Measurements from ENCODE around the gene PTCD3. TPM values are rescaled to one million over a fixed set of nuclear protein-coding genes. Genes with fewer than 3 reads are reported as not detected.

The PTCD3 gene
- total RNA-seq, 1 donor from 2014 or later = 156 TPM

DNA sequence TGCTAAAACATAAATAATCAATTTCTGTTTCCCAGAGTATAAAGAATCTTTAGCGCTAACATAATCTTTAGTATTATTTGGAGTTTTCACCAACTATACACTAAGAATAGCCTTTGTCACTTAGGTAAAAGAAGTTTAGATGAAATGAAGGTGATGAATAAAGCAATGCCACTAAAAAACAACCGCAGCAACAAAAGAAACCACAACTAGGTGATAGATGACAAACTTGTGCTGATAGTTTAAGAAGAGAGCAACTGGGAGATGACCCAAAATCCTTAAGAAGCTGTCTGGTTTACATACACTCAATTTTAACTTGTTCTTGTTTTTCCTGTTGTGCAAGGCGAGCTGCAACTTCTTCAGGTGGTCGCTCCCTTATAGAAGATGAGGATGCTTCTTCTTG is 64.4 kb downstream of the PTCD3 start:
- TF ChIP-seq, protein P1, sequence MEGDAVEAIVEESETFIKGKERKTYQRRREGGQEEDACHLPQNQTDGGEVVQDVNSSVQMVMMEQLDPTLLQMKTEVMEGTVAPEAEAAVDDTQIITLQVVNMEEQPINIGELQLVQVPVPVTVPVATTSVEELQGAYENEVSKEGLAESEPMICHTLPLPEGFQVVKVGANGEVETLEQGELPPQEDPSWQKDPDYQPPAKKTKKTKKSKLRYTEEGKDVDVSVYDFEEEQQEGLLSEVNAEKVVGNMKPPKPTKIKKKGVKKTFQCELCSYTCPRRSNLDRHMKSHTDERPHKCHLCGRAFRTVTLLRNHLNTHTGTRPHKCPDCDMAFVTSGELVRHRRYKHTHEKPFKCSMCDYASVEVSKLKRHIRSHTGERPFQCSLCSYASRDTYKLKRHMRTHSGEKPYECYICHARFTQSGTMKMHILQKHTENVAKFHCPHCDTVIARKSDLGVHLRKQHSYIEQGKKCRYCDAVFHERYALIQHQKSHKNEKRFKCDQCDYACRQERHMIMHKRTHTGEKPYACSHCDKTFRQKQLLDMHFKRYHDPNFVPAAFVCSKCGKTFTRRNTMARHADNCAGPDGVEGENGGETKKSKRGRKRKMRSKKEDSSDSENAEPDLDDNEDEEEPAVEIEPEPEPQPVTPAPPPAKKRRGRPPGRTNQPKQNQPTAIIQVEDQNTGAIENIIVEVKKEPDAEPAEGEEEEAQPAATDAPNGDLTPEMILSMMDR (IDR thresholded peaks at IDR 0.05; ENCODE audit: unreplicated experiment) = no peak
- Mint-ChIP-seq H3K27me3 (ENCODE audit: low read depth) (no peaks in the 10 kb centered on the region), H3K36me3 (peaks cover 33% of the 10 kb centered on the region), H3K9me3 (no peaks in the 10 kb centered on the region), H3K27ac (no peak overlapping the region), H3K4me1 (peaks cover 6% of the 10 kb centered on the region), H3K4me3 (no peak overlapping the region)
- DNase-seq (ENCODE audit: low spot score in 2 of 2, unreplicated experiment in 2 of 2) = no peak

DNA sequence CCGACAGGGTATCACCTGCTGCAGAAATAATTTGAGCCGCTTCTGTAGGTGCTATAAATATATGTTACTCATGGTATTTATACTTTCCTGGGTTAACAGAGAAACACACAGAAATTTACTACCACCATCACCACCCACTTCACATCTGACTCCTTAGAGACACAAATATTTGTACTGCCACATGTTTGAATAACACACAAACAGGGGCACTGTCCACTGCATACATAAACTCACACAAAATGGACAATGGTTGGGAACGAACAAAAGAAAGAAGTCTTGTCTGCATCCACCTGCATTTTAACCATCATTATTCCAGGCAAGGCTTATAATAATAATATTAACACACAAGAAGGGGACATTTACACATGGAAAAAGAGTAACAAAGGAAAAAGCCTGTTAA is 65.3 kb downstream of the PTCD3 start:
- TF ChIP-seq, protein P1 (IDR thresholded peaks at IDR 0.05; ENCODE audit: unreplicated experiment) = no peak
- Mint-ChIP-seq H3K36me3 (peaks cover 33% of the 10 kb centered on the region), H3K27ac (peak overlapping the region; percentile 27), H3K4me3 (no peak overlapping the region), H3K9me3 (no peaks in the 10 kb centered on the region), H3K4me1 (peaks cover 6% of the 10 kb centered on the region), H3K27me3 (ENCODE audit: low read depth) (no peaks in the 10 kb centered on the region)
- DNase-seq (ENCODE audit: low spot score in 2 of 2, unreplicated experiment in 2 of 2) = no peak

DNA sequence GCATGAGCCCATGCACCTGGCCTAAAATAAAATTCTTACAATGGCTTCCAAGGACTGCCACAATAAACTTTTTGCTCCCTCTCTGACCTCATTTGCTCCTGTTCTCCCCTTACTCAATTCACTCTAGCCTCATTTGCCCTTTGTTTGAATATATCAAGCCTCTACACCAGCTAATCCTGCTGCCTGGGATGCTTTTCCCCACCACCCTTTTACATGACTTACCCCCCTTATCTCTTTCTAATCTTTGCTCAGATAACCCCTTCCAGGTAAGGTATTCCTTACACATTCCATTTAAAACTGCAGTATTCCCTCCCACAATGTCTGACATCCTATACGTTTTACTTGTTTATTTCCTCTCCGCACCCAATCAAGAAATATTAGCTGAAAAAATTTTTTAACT is 66.6 kb downstream of the PTCD3 start:
- no peak for DNase-seq (ENCODE audit: low spot score in 2 of 2, unreplicated experiment in 2 of 2)
- H3K36me3 Mint-ChIP-seq = peaks cover 34% of the 10 kb centered on the region
- H3K4me3 Mint-ChIP-seq = no peak overlapping the region
- H3K27ac Mint-ChIP-seq = peak overlapping the region; percentile 69
- H3K4me1 Mint-ChIP-seq = peaks cover 6% of the 10 kb centered on the region
- H3K9me3 Mint-ChIP-seq = no peaks in the 10 kb centered on the region
- TF ChIP-seq, protein P1 (IDR thresholded peaks at IDR 0.05; ENCODE audit: unreplicated experiment) = no peak
- no peaks in the 10 kb centered on the region for H3K27me3 Mint-ChIP-seq (ENCODE audit: low read depth)

DNA sequence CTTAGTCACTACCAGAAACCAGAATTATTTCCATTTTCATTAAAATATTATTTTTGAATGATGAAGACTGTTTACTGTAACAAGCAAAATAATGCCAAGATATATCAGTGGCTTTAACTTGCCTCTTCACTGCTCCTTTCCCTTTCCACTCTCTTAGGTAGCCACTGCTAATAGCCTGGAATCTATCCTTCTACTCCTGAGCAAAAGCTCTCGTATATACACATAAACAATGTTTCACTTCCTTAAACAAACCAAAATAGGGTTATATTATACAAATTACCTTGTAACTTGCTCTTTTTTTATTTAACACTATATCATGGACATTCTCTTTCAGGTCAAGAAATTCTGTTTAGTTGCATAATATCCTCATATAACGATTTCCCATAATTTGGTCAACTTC is 68.4 kb downstream of the PTCD3 start:
- TF ChIP-seq, protein P1 (IDR thresholded peaks at IDR 0.05; ENCODE audit: unreplicated experiment) = no peak
- Mint-ChIP-seq H3K4me1 (peaks cover 6% of the 10 kb centered on the region), H3K4me3 (no peak overlapping the region), H3K9me3 (no peaks in the 10 kb centered on the region), H3K27ac (no peak overlapping the region), H3K27me3 (ENCODE audit: low read depth) (no peaks in the 10 kb centered on the region), H3K36me3 (peaks cover 29% of the 10 kb centered on the region)
- DNase-seq (ENCODE audit: low spot score in 2 of 2, unreplicated experiment in 2 of 2) = no peak

DNA sequence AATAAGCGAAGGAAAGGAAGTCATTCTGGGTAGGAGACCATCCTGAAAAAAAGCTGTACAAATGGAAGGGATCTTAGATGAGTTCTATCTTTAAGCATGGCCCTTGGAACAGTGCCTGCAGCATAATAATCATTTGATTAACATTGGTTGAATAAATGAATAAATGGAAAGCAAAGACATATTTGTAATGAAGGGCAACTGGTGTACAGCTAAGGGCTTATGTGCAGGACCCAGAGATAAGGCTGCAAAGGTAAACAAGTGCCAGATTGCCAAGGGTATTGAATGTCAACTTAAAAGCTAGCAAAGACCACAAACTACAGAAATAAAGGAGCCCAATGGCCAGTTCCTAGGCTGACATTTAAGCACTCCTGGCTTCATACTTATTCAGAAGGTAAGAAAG is 69.8 kb downstream of the PTCD3 start:
- DNase-seq (ENCODE audit: low spot score in 2 of 2, unreplicated experiment in 2 of 2) = no peak
- Mint-ChIP-seq H3K9me3 (no peaks in the 10 kb centered on the region), H3K4me1 (peaks cover 6% of the 10 kb centered on the region), H3K4me3 (no peak overlapping the region), H3K27ac (no peak overlapping the region), H3K36me3 (peaks cover 31% of the 10 kb centered on the region), H3K27me3 (ENCODE audit: low read depth) (no peaks in the 10 kb centered on the region)
- TF ChIP-seq, protein P1 (IDR thresholded peaks at IDR 0.05; ENCODE audit: unreplicated experiment) = no peak

DNA sequence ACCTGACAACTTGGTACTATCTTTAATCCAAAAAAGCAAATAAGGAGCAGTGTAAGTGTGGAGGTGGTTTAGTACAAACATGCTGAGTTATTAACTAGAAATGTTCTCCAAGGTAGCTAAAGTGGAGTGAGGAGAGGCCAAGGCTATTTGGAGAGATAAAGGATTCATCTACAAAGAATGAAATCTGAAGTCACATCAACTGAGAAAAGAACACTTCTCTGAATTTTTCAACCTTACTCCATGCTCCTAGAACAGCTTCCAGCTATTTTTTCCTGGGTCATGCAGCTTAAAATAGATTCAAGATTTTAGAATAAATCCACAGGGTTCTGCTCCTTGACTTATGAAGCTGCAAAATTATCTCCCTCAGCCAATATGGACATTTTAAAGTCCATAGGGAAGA is 70.6 kb downstream of the PTCD3 start:
- H3K4me1 Mint-ChIP-seq = peaks cover 6% of the 10 kb centered on the region
- no peaks in the 10 kb centered on the region for H3K9me3 Mint-ChIP-seq
- no peaks in the 10 kb centered on the region for H3K27me3 Mint-ChIP-seq (ENCODE audit: low read depth)
- H3K4me3 Mint-ChIP-seq = no peak overlapping the region
- H3K36me3 Mint-ChIP-seq = peaks cover 27% of the 10 kb centered on the region
- no peak for DNase-seq (ENCODE audit: low spot score in 2 of 2, unreplicated experiment in 2 of 2)
- TF ChIP-seq, protein P1 (IDR thresholded peaks at IDR 0.05; ENCODE audit: unreplicated experiment) = no peak
- H3K27ac Mint-ChIP-seq = no peak overlapping the region

Measured in mesothelial cell of epicardium (in vitro differentiated cells).